Bone marrow (tissue), 2 donors: ENCODE results near the gene FNTB.
"Not testable (repeated sequence)": the region's sequence is repeated elsewhere in the genome, so short reads cannot be mapped to it uniquely, and the experiment has no call there.

Experiments
- DNase-seq, 2 donors: peaks; one replicate each; lab custom pipeline; 2025; lab: John Stamatoyannopoulos, UW

The FNTB gene

GRCh38 chr14:65019944-65020566 lies 33.4 kb downstream of the FNTB start:
- peak in 1 of 2 donors; percentile 67 for DNase-seq

- no peak for DNase-seq
Measured at GRCh38 chr14:65024957-65025356, 38.3 kb downstream of the FNTB start.

- no peak for DNase-seq
Measured at GRCh38 chr14:65025818-65026217, 39.1 kb downstream of the FNTB start.

GRCh38 chr14:65026526-65026925 lies 39.8 kb downstream of the FNTB start:
- no peak for DNase-seq

- no peak for DNase-seq
Measured at GRCh38 chr14:65027127-65027799, 40.6 kb downstream of the FNTB start.

- no peak for DNase-seq
Measured at GRCh38 chr14:65028937-65029336, 42.2 kb downstream of the FNTB start.

- DNase-seq: not testable (repeated sequence)
Measured at GRCh38 chr14:65031321-65031720, 44.6 kb downstream of the FNTB start.

- no peak for DNase-seq
Measured at GRCh38 chr14:65032319-65032718, 45.6 kb downstream of the FNTB start.

- no peak for DNase-seq
Measured at GRCh38 chr14:65033181-65033580, 46.5 kb downstream of the FNTB start.

GRCh38 chr14:65034021-65034420 lies 47.3 kb downstream of the FNTB start:
- DNase-seq: no peak

- DNase-seq: no peak
Measured at GRCh38 chr14:65035049-65035448, 48.4 kb downstream of the FNTB start.

- no peak for DNase-seq
Measured at GRCh38 chr14:65038966-65039365, 52.3 kb downstream of the FNTB start.

GRCh38 chr14:65040666-65041433 lies 54.2 kb downstream of the FNTB start:
- DNase-seq: no peak

- DNase-seq: no peak
Measured at GRCh38 chr14:65041434-65041915, 54.8 kb downstream of the FNTB start.

GRCh38 chr14:65042296-65042695 lies 55.6 kb downstream of the FNTB start:
- DNase-seq: no peak

- peak; percentile 23 to 82 for DNase-seq
Measured at GRCh38 chr14:65042731-65043372, 56.2 kb downstream of the FNTB start.

GRCh38 chr14:65043893-65044595 lies 57.3 kb downstream of the FNTB start:
- DNase-seq: no peak

GRCh38 chr14:65044596-65044959 lies 57.9 kb downstream of the FNTB start:
- DNase-seq: peak; percentile 13 to 84

GRCh38 chr14:65045006-65045405 lies 58.3 kb downstream of the FNTB start:
- DNase-seq: no peak

GRCh38 chr14:65045709-65046108 lies 59.0 kb downstream of the FNTB start:
- no peak for DNase-seq

- no peak for DNase-seq
Measured at GRCh38 chr14:65052832-65053231, 66.1 kb downstream of the FNTB start.

GRCh38 chr14:65053466-65053865 lies 66.8 kb downstream of the FNTB start:
- no peak for DNase-seq
